Measurements from ENCODE around the gene FAM83D. TPM values are rescaled to one million over a fixed set of nuclear protein-coding genes. Genes with fewer than 3 reads are reported as not detected.
A peak's percentile ranks its signal among the peaks of the same experiment; 100 is the strongest.

FAM83D gene
- total RNA-seq = 0.53 TPM

- Histone ChIP-seq H3K9me3 (no peaks in the 10 kb centered on the region), H3K36me3 (no peaks in the 10 kb centered on the region), H3K4me3 (peak within 1 kb of the TSS; percentile 56 to 79), H3K4me1 (peaks cover 0 to 6% of the 10 kb centered on the region in 2 donors), H3K27me3 (no peaks in the 10 kb centered on the region), H3K27ac (no peak within 1 kb of the TSS)
- intact Hi-C loops (cut with DNase I) = loop anchor here (1.0 kb wide), 2 partner anchors 36 to 122 kb away; partner anchors contain the start of gene DHX35
- no peak for TF ChIP-seq CTCF (IDR thresholded peaks at IDR 0.05)
- peak; percentile 88 to 97 for DNase-seq (ENCODE audit: low spot score in 2 of 2)
These were observed at the start of gene FAM83D for GRCh38 chr20:38926142-38926933. Gene FAM83D (plus strand): TSS chr20:38926417. CDS start chr20:38926443, 26 bp downstream.

- Histone ChIP-seq H3K4me1 (no peaks in the 10 kb centered on the region), H3K27me3 (no peaks in the 10 kb centered on the region), H3K27ac (no peak overlapping the region), H3K4me3 (no peak overlapping the region), H3K9me3 (no peaks in the 10 kb centered on the region), H3K36me3 (no peaks in the 10 kb centered on the region)
- DNase-seq (ENCODE audit: low spot score in 2 of 2) = no peak
- intact Hi-C loops (cut with DNase I) = no loop called here
- no peak for TF ChIP-seq CTCF (IDR thresholded peaks at IDR 0.05)
These were observed 48.7 kb upstream of the FAM83D start for GRCh38 chr20:38877483-38877882.

GRCh38 chr20:38878866-38879265 lies 47.4 kb upstream of the FAM83D start:
- H3K36me3 ChIP-seq = no peaks in the 10 kb centered on the region
- H3K4me3 ChIP-seq = no peak overlapping the region
- no peaks in the 10 kb centered on the region for H3K4me1 ChIP-seq
- intact Hi-C loops (cut with DNase I) = no loop called here
- no peak for DNase-seq (ENCODE audit: low spot score in 2 of 2)
- no peaks in the 10 kb centered on the region for H3K9me3 ChIP-seq
- H3K27ac ChIP-seq = no peak overlapping the region
- H3K27me3 ChIP-seq = no peaks in the 10 kb centered on the region
- no peak for TF ChIP-seq CTCF (IDR thresholded peaks at IDR 0.05)

- H3K27me3 ChIP-seq = no peaks in the 10 kb centered on the region
- H3K36me3 ChIP-seq = no peaks in the 10 kb centered on the region
- no peaks in the 10 kb centered on the region for H3K4me1 ChIP-seq
- no peak for DNase-seq (ENCODE audit: low spot score in 2 of 2)
- TF ChIP-seq CTCF (IDR thresholded peaks at IDR 0.05) = no peak
- intact Hi-C loops (cut with DNase I) = no loop called here
- no peak overlapping the region for H3K27ac ChIP-seq
- H3K9me3 ChIP-seq = no peaks in the 10 kb centered on the region
- no peak overlapping the region for H3K4me3 ChIP-seq
These were observed 45.1 kb upstream of the FAM83D start for GRCh38 chr20:38880952-38881735.

- intact Hi-C loops (cut with DNase I) = no loop called here
- H3K9me3 ChIP-seq = no peaks in the 10 kb centered on the region
- no peak for TF ChIP-seq CTCF (IDR thresholded peaks at IDR 0.05)
- no peak overlapping the region for H3K27ac ChIP-seq
- no peaks in the 10 kb centered on the region for H3K4me1 ChIP-seq
- H3K4me3 ChIP-seq = no peak overlapping the region
- no peaks in the 10 kb centered on the region for H3K27me3 ChIP-seq
- DNase-seq (ENCODE audit: low spot score in 2 of 2) = no peak
- no peaks in the 10 kb centered on the region for H3K36me3 ChIP-seq
These were observed 44.3 kb upstream of the FAM83D start for GRCh38 chr20:38881806-38882440.

Data from ascending aorta (tissue), 2 donors.